HCT116 (cell line): Measurements from ENCODE around the gene BACE1. TPM values are rescaled to one million over a fixed set of nuclear protein-coding genes. Genes with fewer than 3 reads are reported as not detected.

ENCODE experiments used
- ATAC-seq: fragments of 200-7000 bp; cut with Tn5 transposase; 2 replicates; pipeline ENCODE4 v1.9.1; 2020; ENCODE audit warnings: mild to moderate bottlenecking, moderate library complexity
- BruUV-seq: library from RNA; stranded (reverse); fragments of 400-500 nt; replicated peaks from 2 replicates; lab custom pipeline; 2021; lab: Mats Ljungman, UMichigan
- CTCF ChIA-PET: fragments of 300-600 bp; sonication (Branson Sonifier 250); formaldehyde crosslinking; loops from one replicate; lab custom pipeline; 2021; ENCODE audit warnings: antibody characterized with exemption; lab: Charles Lee
- POLR2A ChIA-PET: fragments of 300-600, 350-600 bp; sonication (Branson Sonifier 250); formaldehyde crosslinking; loops from one replicate; lab custom pipeline; 2021; ENCODE audit warnings: antibody characterized with exemption; lab: Charles Lee
- RAD21 ChIA-PET, 2 experiments: fragments of 300-600 bp; sonication (Branson Sonifier 250); formaldehyde crosslinking; loops; one replicate each; lab custom pipeline; 2023; ENCODE audit warnings: low total read pairs in 2 of 2; ENCODE audit not compliant: uncharacterized antibody in 2 of 2, unreplicated experiment in 2 of 2, low non-redundant PET in 1 of 2; lab: Charles Lee
- DNase-seq: peaks from one replicate; pipeline ENCODE4 v3.0.0-alpha.2; 2010; ENCODE audit warnings: low read depth, low spot score
- H2AFZ ChIP-seq: fragments of 200-600 bp; shearing (Covaris generic), sonication (generic); 2 replicates; pipeline ENCODE4 v1.6.1; 2017; ENCODE audit warnings: low read depth, mixed run types, mixed read lengths, antibody characterized with exemption, low read length; ENCODE audit not compliant: poor library complexity, severe bottlenecking
- H3K27ac ChIP-seq: 2 replicates; pipeline ENCODE4 v1.5.1; 2012; ENCODE audit warnings: low read depth, low read length
- H3K27me3 ChIP-seq: fragments of 200-600 bp; sonication (generic); 2 replicates; pipeline ENCODE4 v1.6.1; 2016; ENCODE audit warnings: mixed run types, low read length, mixed read lengths; ENCODE audit not compliant: insufficient read depth
- H3K36me3 ChIP-seq, 2 experiments: fragments of 200-500 bp in 1 of 2; fragments of 200-600 bp in 1 of 2; sonication (Bioruptor generic) in 1 of 2; sonication (generic) in 1 of 2; 2 replicates each; pipeline versions ENCODE4 v1.5.1 to v1.6.1; 2014 to 2016; ENCODE audit warnings: low read length in 2 of 2, inconsistent platforms in 1 of 2, mixed read lengths in 1 of 2, mixed run types in 1 of 2; ENCODE audit not compliant: insufficient read depth in 2 of 2, control insufficient read depth in 1 of 2
- H3K4me1 ChIP-seq, 2 experiments: fragments of 200-600 bp in 1 of 2; sonication (generic) in 1 of 2; 2 replicates each; pipeline versions ENCODE4 v1.5.1 to v1.6.1; 2012 to 2017; ENCODE audit warnings: low read length in 2 of 2, inconsistent platforms in 1 of 2, mild to moderate bottlenecking in 1 of 2, mixed read lengths in 1 of 2, mixed run types in 1 of 2, moderate library complexity in 1 of 2; ENCODE audit not compliant: insufficient read depth in 2 of 2, control insufficient read depth in 1 of 2
- H3K4me2 ChIP-seq: fragments of 200-600 bp; sonication (generic); 2 replicates; pipeline ENCODE4 v1.6.1; 2017; ENCODE audit warnings: mixed run types, low read length, mixed read lengths
- H3K4me3 ChIP-seq, 2 experiments: fragments of 200-600 bp in 1 of 2; sonication (generic) in 1 of 2; replicated peaks in 1 of 2; 2 replicates each; pipeline ENCODE4 v1.5.1; 2011 to 2016; ENCODE audit warnings: low read length in 2 of 2, control low read depth in 1 of 2, low read depth in 1 of 2, mild to moderate bottlenecking in 1 of 2, mixed read lengths in 1 of 2, mixed run types in 1 of 2
- H3K79me2 ChIP-seq: fragments of 200-600 bp; sonication (generic); 2 replicates; pipeline ENCODE4 v1.6.1; 2017; ENCODE audit warnings: mild to moderate bottlenecking, mixed run types, low read length, moderate library complexity, mixed read lengths; ENCODE audit not compliant: insufficient read depth
- H3K9ac ChIP-seq: fragments of 200-600 bp; sonication (generic); 2 replicates; pipeline ENCODE4 v1.6.1; 2016; ENCODE audit warnings: low read length, mixed read lengths
- H3K9me2 ChIP-seq: fragments of 200-600 bp; sonication (generic), shearing (Covaris generic); 2 replicates; pipeline ENCODE4 v1.6.1; 2017; ENCODE audit warnings: mixed run types, mild to moderate bottlenecking, moderate library complexity; ENCODE audit not compliant: insufficient read depth
- H3K9me3 ChIP-seq, 2 experiments: fragments of 200-500 bp in 1 of 2; fragments of 200-600 bp in 1 of 2; sonication (Bioruptor generic) in 1 of 2; sonication (generic) in 1 of 2; 2 replicates each; pipeline ENCODE4 v1.6.1; 2014 to 2017; ENCODE audit warnings: low read length in 2 of 2, mixed read lengths in 2 of 2, inconsistent platforms in 1 of 2, low read depth in 1 of 2, mild to moderate bottlenecking in 1 of 2, mixed run types in 1 of 2, moderate library complexity in 1 of 2; ENCODE audit not compliant: control insufficient read depth in 1 of 2, insufficient read depth in 1 of 2
- H4K20me1 ChIP-seq: fragments of 200-600 bp; sonication (generic), shearing (Covaris generic); 2 replicates; pipeline ENCODE4 v1.6.1; 2017; ENCODE audit warnings: mixed run types, mild to moderate bottlenecking, moderate library complexity; ENCODE audit not compliant: insufficient read depth
- CTCF ChIP-seq, 3 experiments: fragments of 200-600 bp in 1 of 3; sonication (generic) in 1 of 3; IDR thresholded peaks in 2 of 3; conservative IDR thresholded peaks in 1 of 3; 2 replicates each; pipeline ENCODE4 v1.5.1; 2012 to 2017; ENCODE audit warnings: low read depth in 2 of 3, low read length in 2 of 3, antibody characterized with exemption in 1 of 3, borderline replicate concordance in 1 of 3, control low read depth in 1 of 3, mild to moderate bottlenecking in 1 of 3, mixed read lengths in 1 of 3, mixed run types in 1 of 3, moderate library complexity in 1 of 3; ENCODE audit not compliant: insufficient read depth in 1 of 3
- EGR1 ChIP-seq: IDR thresholded peaks from 2 replicates; pipeline ENCODE4 v1.6.1; 2012; ENCODE audit warnings: low read depth
- FOSL1 ChIP-seq: IDR thresholded peaks from 2 replicates; pipeline ENCODE4 v1.6.1; 2012; ENCODE audit warnings: low read depth
- POLR2AphosphoS5 ChIP-seq: IDR thresholded peaks from 2 replicates; pipeline ENCODE4 v1.6.1; 2011; ENCODE audit warnings: mild to moderate bottlenecking, low read depth, low read length, moderate library complexity
- YY1 ChIP-seq: IDR thresholded peaks from 2 replicates; pipeline ENCODE4 v1.6.1; 2011; ENCODE audit warnings: low read length, low read depth, moderate library complexity, mild to moderate bottlenecking; ENCODE audit not compliant: insufficient replicate concordance; ENCODE audit errors: extremely low read depth
- ZBTB33 ChIP-seq: IDR thresholded peaks from 2 replicates; pipeline ENCODE4 v1.6.1; 2011; ENCODE audit warnings: mild to moderate bottlenecking, low read length, moderate library complexity; ENCODE audit not compliant: insufficient replicate concordance; ENCODE audit errors: extremely low read depth
- ZNF274 ChIP-seq: fragments of 200-500 bp; sonication (Bioruptor generic); IDR thresholded peaks from 2 replicates; pipeline ENCODE4 v1.6.1; 2014; ENCODE audit warnings: mild to moderate bottlenecking, low read depth, low read length, inconsistent platforms
- intact Hi-C: fragments of 100-400 bp; cut with micrococcal nuclease; formaldehyde crosslinking; loops from 2 replicates; pipeline ENCODE4 v1.10.0; 2022
- total RNA-seq: library from RNA; stranded (reverse); gene quantifications from one replicate; pipeline ENCODE4 v1.2.1, GENCODE V29; 2021; ENCODE audit not compliant: unreplicated experiment

Gene BACE1
- total RNA-seq, 1 experiment from 2014 or later = 8.5 TPM

GRCh38 chr11:117256573-117256972 is 59.5 kb downstream of the BACE1 start:
- H3K9me3 ChIP-seq = no peaks in the 10 kb centered on the region
- TF ChIP-seq FOSL1 (no peak), EGR1 (no peak), ZBTB33 (no peak), POLR2AphosphoS5 (no peak), CTCF (IDR thresholded peaks at IDR 0.05 in 2 of 3, conservative IDR thresholded peaks at IDR 0.05 in 1 of 3; ENCODE audit: borderline replicate concordance in 1 of 3, insufficient read depth in 1 of 3, low read depth in 2 of 3, low read length in 2 of 3) (no peak), ZNF274 (no peak), YY1 (no peak)
- TF ChIP-seq, all 23 proteins: peak for 0
- no peak for ATAC-seq
- no TSS peak for BruUV-seq
- Histone ChIP-seq H3K9me2 (no peaks in the 10 kb centered on the region), H3K9ac (no peak overlapping the region), H3K27me3 (no peaks in the 10 kb centered on the region), H3K4me3 (no peak overlapping the region), H3K79me2 (no peaks in the 10 kb centered on the region), H3K4me1 (no peaks in the 10 kb centered on the region), H4K20me1 (no peaks in the 10 kb centered on the region), H3K27ac (no peak overlapping the region), H2AFZ (no peak overlapping the region), H3K4me2 (no peak overlapping the region), H3K36me3 (0 out of 4 replicates have a peak, but pooled peaks cover 0 to 2% of the 10 kb centered on the region in 2 experiments)
- DNase-seq = no peak
- ChIA-PET RAD21 (no interaction called here), CTCF (interaction anchor here (1.5 kb wide), 1 partner anchor 25 kb away, joined by 4 read pairs; the partner anchor contains the start of gene PCSK7), POLR2A (no interaction called here)
- intact Hi-C loops = no loop called here
